Endothelial cell of umbilical vein (primary cell): ENCODE data around the gene SEC62. TPM values are rescaled to one million over a fixed set of nuclear protein-coding genes. Genes with fewer than 3 reads are reported as not detected.

Experiments used
- BruUV-seq: library from RNA; stranded (reverse); fragments of 400-500 nt; replicated peaks from 2 replicates; lab custom pipeline; 2021; lab: Mats Ljungman, UMichigan
- CTCF ChIA-PET: fragments of 300-600, 350-600 bp; sonication (Branson Sonifier 250); formaldehyde crosslinking; loops from one replicate; lab custom pipeline; 2021; ENCODE audit warnings: antibody characterized with exemption, inconsistent platforms; lab: Charles Lee
- POLR2A ChIA-PET: fragments of 300-600, 350-600 bp; sonication (Branson Sonifier 250); formaldehyde crosslinking; loops from one replicate; lab custom pipeline; 2021; ENCODE audit warnings: antibody characterized with exemption, inconsistent platforms; lab: Charles Lee
- DNase-seq: peaks from one replicate; pipeline ENCODE4 v3.0.0-alpha.2; 2011; ENCODE audit warnings: low read depth, low spot score
- FAIRE-seq: peaks from 2 replicates; lab custom pipeline; 2011; peaks lifted over from hg19 to GRCh38; lab: Jason Lieb, UNC
- H2AFZ ChIP-seq: 2 replicates; pipeline ENCODE4 v1.6.0; 2012; ENCODE audit warnings: low read depth, low read length, control low read depth, inconsistent platforms
- H3K27ac ChIP-seq: 2 replicates; pipeline ENCODE4 v1.5.1; 2011; ENCODE audit warnings: low read depth, mild to moderate bottlenecking, control low read depth, low read length, moderate library complexity; ENCODE audit not compliant: insufficient read depth
- H3K27me3 ChIP-seq, 2 experiments: 2 replicates each; pipeline versions ENCODE4 v1.6.0 to v1.6.1; 2011; ENCODE audit warnings: low read length in 2 of 2, mixed read lengths in 1 of 2; ENCODE audit not compliant: control insufficient read depth in 2 of 2, insufficient read depth in 2 of 2
- H3K36me3 ChIP-seq, 2 experiments: 2 replicates in 1 of 2; 3 replicates in 1 of 2; pipeline ENCODE4 v1.5.1; 2011; ENCODE audit warnings: low read length in 2 of 2, mild to moderate bottlenecking in 1 of 2, moderate library complexity in 1 of 2; ENCODE audit not compliant: control insufficient read depth in 2 of 2, insufficient read depth in 2 of 2; ENCODE audit errors: extremely low read depth in 1 of 2
- H3K4me1 ChIP-seq: 3 replicates; pipeline ENCODE4 v1.5.1; 2011; ENCODE audit warnings: mild to moderate bottlenecking, low read length; ENCODE audit not compliant: control insufficient read depth, insufficient read depth; ENCODE audit errors: extremely low read depth
- H3K4me2 ChIP-seq: 2 replicates; pipeline ENCODE4 v1.6.1; 2011; ENCODE audit warnings: low read length, control low read depth, mixed read lengths; ENCODE audit not compliant: insufficient read depth
- H3K4me3 ChIP-seq, 3 experiments: fragments of 200-600 bp in 1 of 3; sonication (generic), shearing (Covaris generic) in 1 of 3; replicated peaks in 1 of 3; 2 replicates each; pipeline ENCODE4 v1.5.1; 2011 to 2016; ENCODE audit warnings: control low read depth in 3 of 3, low read length in 3 of 3, mild to moderate bottlenecking in 2 of 3, inconsistent platforms in 1 of 3, low read depth in 1 of 3, moderate library complexity in 1 of 3; ENCODE audit not compliant: insufficient read depth in 1 of 3
- H3K79me2 ChIP-seq: 2 replicates; pipeline ENCODE4 v1.6.0; 2012; ENCODE audit warnings: low read length, inconsistent platforms; ENCODE audit not compliant: control insufficient read depth, insufficient read depth
- H3K9ac ChIP-seq: replicated peaks from 2 replicates; pipeline ENCODE3; 2011; ENCODE audit warnings: low read length, control low read depth; ENCODE audit not compliant: insufficient read depth; ENCODE audit errors: extremely low read depth
- H3K9me1 ChIP-seq: replicated peaks from 3 replicates; pipeline ENCODE4 v1.6.0; 2011; ENCODE audit warnings: mild to moderate bottlenecking, low read length; ENCODE audit not compliant: control insufficient read depth, insufficient read depth; ENCODE audit errors: extremely low read depth
- H3K9me3 ChIP-seq: replicated peaks from 2 replicates; pipeline ENCODE4 v1.5.1; 2012; ENCODE audit warnings: low read length, inconsistent platforms; ENCODE audit not compliant: control insufficient read depth, insufficient read depth
- H4K20me1 ChIP-seq: replicated peaks from 2 replicates; pipeline ENCODE3; 2011; ENCODE audit warnings: mild to moderate bottlenecking, low read length; ENCODE audit not compliant: control insufficient read depth, insufficient read depth; ENCODE audit errors: extremely low read depth
- EZH2 ChIP-seq: IDR thresholded peaks from 2 replicates; pipeline ENCODE4 v1.6.1; 2012; ENCODE audit warnings: borderline replicate concordance, low read depth, mild to moderate bottlenecking, moderate library complexity, low read length, inconsistent platforms; ENCODE audit not compliant: severe bottlenecking
- FOS ChIP-seq: IDR thresholded peaks from 2 replicates; pipeline ENCODE4 v1.6.1; 2011; ENCODE audit warnings: mild to moderate bottlenecking, low read length, moderate library complexity, borderline replicate concordance; ENCODE audit not compliant: insufficient read depth
- GATA2 ChIP-seq: IDR thresholded peaks from 2 replicates; pipeline ENCODE4 v1.7.0; 2011; ENCODE audit warnings: low read depth, mild to moderate bottlenecking, moderate library complexity, mixed read lengths, low read length; ENCODE audit not compliant: insufficient read length, insufficient read depth
- JUN ChIP-seq: IDR thresholded peaks from 2 replicates; pipeline ENCODE4 v1.6.1; 2011; ENCODE audit warnings: borderline replicate concordance, low read depth; ENCODE audit not compliant: insufficient read length, insufficient read depth
- MYC ChIP-seq: IDR thresholded peaks from one replicate; pipeline ENCODE4 v1.6.1; 2011; ENCODE audit warnings: mild to moderate bottlenecking, low read depth, low read length
- POLR2A ChIP-seq: IDR thresholded peaks from 2 replicates; pipeline ENCODE4 v1.6.1; 2012; ENCODE audit warnings: low read depth, mild to moderate bottlenecking, control low read depth, low read length
- POLR2AphosphoS5 ChIP-seq: IDR thresholded peaks from 2 replicates; pipeline ENCODE4 v1.6.1; 2012; ENCODE audit warnings: low read depth, mild to moderate bottlenecking, control low read depth, low read length, moderate library complexity; ENCODE audit not compliant: insufficient read depth
- dilution Hi-C: fragments of 300-500 bp; cut with MboI; formaldehyde crosslinking; loops from one replicate; pipeline ENCODE4 v1.15.0; 2019; ENCODE audit warnings: low sequenced_read_pairs; ENCODE audit not compliant: extremely low pct_ligation_motif_present
- intact Hi-C: fragments of 100-400 bp; cut with micrococcal nuclease; formaldehyde crosslinking; loops from one replicate; pipeline ENCODE4 v1.10.0; 2022
- polyA plus RNA-seq, 4 experiments: library from polyadenylated mRNA; depleted of rRNA in 3 of 4; stranded (reverse) in 3 of 4; unstranded in 1 of 4; fragments of >200 nt; gene quantifications; 2 replicates each; pipeline versions ENCODE4 v1.2.1 to v1.2.3, GENCODE V29; 2011 to 2012; ENCODE audit warnings: missing spikeins in 1 of 4
- total RNA-seq: library from RNA; stranded (reverse); gene quantifications from 2 replicates; pipeline ENCODE4 v1.2.3, GENCODE V29; 2021
- TF ChIP-seq, protein P1 (sequence below), 2 donors: IDR thresholded peaks; 1 replicate in 1 of 2; 2 replicates in 1 of 2; pipeline ENCODE4 v1.5.1; 2011; ENCODE audit warnings: low read length in 2 of 2, mild to moderate bottlenecking in 2 of 2, moderate library complexity in 2 of 2, control low read depth in 1 of 2, inconsistent platforms in 1 of 2, low read depth in 1 of 2; ENCODE audit not compliant: insufficient read depth in 1 of 2; ENCODE audit errors: extremely low read depth in 1 of 2
- TF ChIP-seq, protein P2 (sequence below): IDR thresholded peaks from 2 replicates; pipeline ENCODE4 v1.6.1; 2011; ENCODE audit not compliant: insufficient read depth, insufficient read length

The SEC62 gene
- total and polyA plus RNA-seq, 2 donors (not counting 3 experiments of a cell fraction or from before 2014, with no cell fraction given) = 90.7 to 90.8 TPM

DNA sequence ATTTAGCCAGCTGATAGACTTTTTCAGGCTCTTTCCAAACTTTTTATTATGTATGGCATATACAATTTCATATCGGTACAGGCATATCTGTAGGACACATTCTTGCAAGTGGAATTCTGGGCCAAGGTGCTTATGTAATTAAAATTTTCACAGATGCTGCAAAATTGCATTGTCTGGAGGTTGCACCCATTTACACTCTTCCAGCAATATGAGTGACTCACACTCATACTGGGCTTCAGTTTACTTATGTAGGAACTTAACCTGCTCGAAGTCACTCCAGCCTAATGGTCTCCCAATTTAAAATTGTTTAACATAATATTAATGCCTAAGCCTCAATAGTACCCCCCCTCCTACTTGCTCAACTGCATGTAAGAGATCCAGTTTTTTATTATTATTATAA, 11.2 kb upstream of the SEC62 start:
- Histone ChIP-seq H3K9ac (no peak overlapping the region), H2AFZ (no peak overlapping the region), H3K4me3 (no peak overlapping the region), H3K9me1 (no peaks in the 10 kb centered on the region), H3K79me2 (no peaks in the 10 kb centered on the region), H3K36me3 (no peaks in the 10 kb centered on the region), H3K27me3 (peaks cover 32 to 45% of the 10 kb centered on the region in 2 experiments), H3K9me3 (no peaks in the 10 kb centered on the region), H4K20me1 (no peaks in the 10 kb centered on the region), H3K27ac (no peak overlapping the region), H3K4me2 (no peak overlapping the region), H3K4me1 (no peaks in the 10 kb centered on the region)
- FAIRE-seq = no peak
- CTCF ChIA-PET = interaction anchor here (1.6 kb wide), 1 partner anchor 11 kb away, joined by 5 read pairs; the partner anchor contains the start of gene SEC62
- TF ChIP-seq, protein P1, sequence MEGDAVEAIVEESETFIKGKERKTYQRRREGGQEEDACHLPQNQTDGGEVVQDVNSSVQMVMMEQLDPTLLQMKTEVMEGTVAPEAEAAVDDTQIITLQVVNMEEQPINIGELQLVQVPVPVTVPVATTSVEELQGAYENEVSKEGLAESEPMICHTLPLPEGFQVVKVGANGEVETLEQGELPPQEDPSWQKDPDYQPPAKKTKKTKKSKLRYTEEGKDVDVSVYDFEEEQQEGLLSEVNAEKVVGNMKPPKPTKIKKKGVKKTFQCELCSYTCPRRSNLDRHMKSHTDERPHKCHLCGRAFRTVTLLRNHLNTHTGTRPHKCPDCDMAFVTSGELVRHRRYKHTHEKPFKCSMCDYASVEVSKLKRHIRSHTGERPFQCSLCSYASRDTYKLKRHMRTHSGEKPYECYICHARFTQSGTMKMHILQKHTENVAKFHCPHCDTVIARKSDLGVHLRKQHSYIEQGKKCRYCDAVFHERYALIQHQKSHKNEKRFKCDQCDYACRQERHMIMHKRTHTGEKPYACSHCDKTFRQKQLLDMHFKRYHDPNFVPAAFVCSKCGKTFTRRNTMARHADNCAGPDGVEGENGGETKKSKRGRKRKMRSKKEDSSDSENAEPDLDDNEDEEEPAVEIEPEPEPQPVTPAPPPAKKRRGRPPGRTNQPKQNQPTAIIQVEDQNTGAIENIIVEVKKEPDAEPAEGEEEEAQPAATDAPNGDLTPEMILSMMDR (IDR thresholded peaks at IDR 0.05; ENCODE audit: extremely low read depth in 1 of 2, insufficient read depth in 1 of 2, low read depth in 1 of 2, low read length in 2 of 2) = no peak
- no peak for TF ChIP-seq POLR2AphosphoS5
- dilution Hi-C loops (no loop called here), intact Hi-C loops (no loop called here)
- no TSS peak for BruUV-seq
- no peak for DNase-seq
- POLR2A ChIA-PET = no interaction called here

DNA sequence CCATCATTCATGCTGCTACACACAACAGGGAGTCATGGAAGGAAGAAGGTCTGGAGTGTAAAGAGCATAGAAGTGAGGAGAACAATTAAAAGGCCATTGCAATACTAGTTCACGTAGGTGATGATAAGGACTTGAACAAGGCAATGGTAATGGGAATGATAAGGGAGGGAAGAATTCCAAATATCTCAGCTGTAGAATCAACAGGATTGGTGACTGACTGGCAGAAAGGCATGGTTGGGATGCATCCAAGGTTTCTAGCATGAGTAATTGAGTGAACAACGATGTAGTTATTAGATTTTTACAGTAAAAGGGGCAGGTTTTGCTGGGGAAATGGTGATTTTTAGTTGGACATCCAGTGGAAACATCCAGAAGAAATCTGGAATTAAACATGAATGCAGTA, 2.4 kb upstream of the SEC62 start:
- POLR2A ChIA-PET = no interaction called here
- Histone ChIP-seq H2AFZ (no peak overlapping the region), H3K4me2 (no peak overlapping the region), H3K4me1 (peaks cover 18% of the 10 kb centered on the region), H3K9ac (no peak overlapping the region), H3K9me3 (no peaks in the 10 kb centered on the region), H3K27me3 (peaks cover 13 to 18% of the 10 kb centered on the region in 2 experiments), H3K4me3 (no peak overlapping the region), H3K27ac (no peak overlapping the region), H3K79me2 (peaks cover 24% of the 10 kb centered on the region), H4K20me1 (peaks cover 3% of the 10 kb centered on the region), H3K36me3 (no peaks in the 10 kb centered on the region), H3K9me1 (no peaks in the 10 kb centered on the region)
- FAIRE-seq = no peak
- no TSS peak for BruUV-seq
- no peak for DNase-seq
- intact Hi-C loops (no loop called here), dilution Hi-C loops (no loop called here)
- CTCF ChIA-PET = no interaction called here
- TF ChIP-seq, protein P1 (IDR thresholded peaks at IDR 0.05; ENCODE audit: extremely low read depth in 1 of 2, insufficient read depth in 1 of 2, low read depth in 1 of 2, low read length in 2 of 2) = no peak
- TF ChIP-seq, protein P2, sequence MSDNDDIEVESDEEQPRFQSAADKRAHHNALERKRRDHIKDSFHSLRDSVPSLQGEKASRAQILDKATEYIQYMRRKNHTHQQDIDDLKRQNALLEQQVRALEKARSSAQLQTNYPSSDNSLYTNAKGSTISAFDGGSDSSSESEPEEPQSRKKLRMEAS = no peak
- no peak for TF ChIP-seq POLR2AphosphoS5
- TF ChIP-seq JUN = no peak
- no peak for TF ChIP-seq EZH2
- no peak for TF ChIP-seq GATA2
- no peak for TF ChIP-seq MYC
- TF ChIP-seq POLR2A = no peak
- TF ChIP-seq FOS = no peak
